Measurements from ENCODE around the gene BHLHE41. TPM values are rescaled to one million over a fixed set of nuclear protein-coding genes. Genes with fewer than 3 reads are reported as not detected.

Gene BHLHE41
- total RNA-seq, 1 experiment from 2014 or later, result 44.1 TPM

- Mint-ChIP-seq H3K36me3 (ENCODE audit: insufficient read depth, unreplicated experiment) (no peaks in the 10 kb centered on the region), H3K4me1 (ENCODE audit: low read depth, unreplicated experiment) (peaks cover 53% of the 10 kb centered on the region), H3K9me3 (ENCODE audit: low read depth, unreplicated experiment) (peaks cover 3% of the 10 kb centered on the region), H3K27me3 (ENCODE audit: unreplicated experiment) (no peaks in the 10 kb centered on the region), H3K4me3 (ENCODE audit: low read depth, unreplicated experiment) (no peak overlapping the region), H3K27ac (ENCODE audit: unreplicated experiment) (no peak overlapping the region)
- no peak for DNase-seq
- no peak for TF ChIP-seq CTCF (IDR thresholded peaks at IDR 0.05; ENCODE audit: unreplicated experiment)
- CTCF ChIA-PET, result interaction anchor here (0.7 to 1.2 kb wide), 3 partner anchors 13 to 39 kb away, joined by 3 to 4 read pairs (median 3); partner anchors contain the start of gene SSPN
- BruUV-seq (replicated peaks), result no TSS peak
- intact Hi-C loops (cut with micrococcal nuclease; ENCODE audit: unreplicated experiment), result no loop called here
These were observed 32.2 kb upstream of the BHLHE41 start for GRCh38 chr12:26157001-26157400.

GRCh38 chr12:26156201-26156871 lies 31.5 kb upstream of the BHLHE41 start:
- CTCF ChIA-PET, result interaction anchor here (0.7 to 1.2 kb wide), 3 partner anchors 14 to 39 kb away, joined by 3 to 4 read pairs (median 3); partner anchors contain the start of gene SSPN
- no peak for TF ChIP-seq CTCF (IDR thresholded peaks at IDR 0.05; ENCODE audit: unreplicated experiment)
- Mint-ChIP-seq H3K9me3 (ENCODE audit: low read depth, unreplicated experiment) (peaks cover 3% of the 10 kb centered on the region), H3K4me3 (ENCODE audit: low read depth, unreplicated experiment) (no peak overlapping the region), H3K36me3 (ENCODE audit: insufficient read depth, unreplicated experiment) (no peaks in the 10 kb centered on the region), H3K27me3 (ENCODE audit: unreplicated experiment) (no peaks in the 10 kb centered on the region), H3K4me1 (ENCODE audit: low read depth, unreplicated experiment) (peaks cover 53% of the 10 kb centered on the region), H3K27ac (ENCODE audit: unreplicated experiment) (no peak overlapping the region)
- BruUV-seq (replicated peaks), result no TSS peak
- no peak for DNase-seq
- intact Hi-C loops (cut with micrococcal nuclease; ENCODE audit: unreplicated experiment), result no loop called here

GRCh38 chr12:26153421-26154154 lies 28.8 kb upstream of the BHLHE41 start:
- Mint-ChIP-seq H3K4me3 (ENCODE audit: low read depth, unreplicated experiment) (no peak overlapping the region), H3K36me3 (ENCODE audit: insufficient read depth, unreplicated experiment) (no peaks in the 10 kb centered on the region), H3K4me1 (ENCODE audit: low read depth, unreplicated experiment) (peaks cover 52% of the 10 kb centered on the region), H3K27ac (ENCODE audit: unreplicated experiment) (peak overlapping the region; percentile 6), H3K9me3 (ENCODE audit: low read depth, unreplicated experiment) (no peaks in the 10 kb centered on the region), H3K27me3 (ENCODE audit: unreplicated experiment) (no peaks in the 10 kb centered on the region)
- TF ChIP-seq CTCF (IDR thresholded peaks at IDR 0.05; ENCODE audit: unreplicated experiment), result no peak
- peak; percentile 49 for DNase-seq
- intact Hi-C loops (cut with micrococcal nuclease; ENCODE audit: unreplicated experiment), result loop anchor here (2.0 to 5.0 kb wide), 3 partner anchors 27 to 57 kb away; no protein-coding TSS in a partner anchor
- BruUV-seq (replicated peaks), result TSS peak; percentile 76
- CTCF ChIA-PET, result interaction anchor here (0.7 to 1.9 kb wide), 7 partner anchors 9 to 119 kb away, joined by 3 to 7 read pairs (median 4); partner anchors contain the start of gene BHLHE41

GRCh38 chr12:26152507-26153102 lies 27.8 kb upstream of the BHLHE41 start:
- no peak for TF ChIP-seq CTCF (IDR thresholded peaks at IDR 0.05; ENCODE audit: unreplicated experiment)
- BruUV-seq (replicated peaks), result no TSS peak
- intact Hi-C loops (cut with micrococcal nuclease; ENCODE audit: unreplicated experiment), result loop anchor here (2.0 to 5.0 kb wide), 3 partner anchors 26 to 56 kb away; no protein-coding TSS in a partner anchor
- CTCF ChIA-PET, result interaction anchor here (0.7 to 1.9 kb wide), 5 partner anchors 8 to 94 kb away, joined by 3 to 7 read pairs (median 4); partner anchors contain the start of gene BHLHE41
- Mint-ChIP-seq H3K4me3 (ENCODE audit: low read depth, unreplicated experiment) (no peak overlapping the region), H3K27me3 (ENCODE audit: unreplicated experiment) (no peaks in the 10 kb centered on the region), H3K36me3 (ENCODE audit: insufficient read depth, unreplicated experiment) (no peaks in the 10 kb centered on the region), H3K9me3 (ENCODE audit: low read depth, unreplicated experiment) (no peaks in the 10 kb centered on the region), H3K27ac (ENCODE audit: unreplicated experiment) (peak overlapping the region; percentile 6), H3K4me1 (ENCODE audit: low read depth, unreplicated experiment) (peaks cover 43% of the 10 kb centered on the region)
- no peak for DNase-seq

Data from Calu3 (cell line).